Thoracic aorta (tissue), 2 donors: Measurements from ENCODE around the gene PYGM. TPM values are rescaled to one million over a fixed set of nuclear protein-coding genes. Genes with fewer than 3 reads are reported as not detected.
A peak's percentile ranks its signal among the peaks of the same experiment; 100 is the strongest.

Experiments
- ATAC-seq: fragments of 150-250 bp; one replicate; pipeline ENCODE4 v1.8.0; 2017; ENCODE audit warnings: low read depth; ENCODE audit not compliant: insufficient number of reproducible peaks, low FRiP score
- DNase-seq: peaks from one replicate; pipeline ENCODE4 v3.0.0-alpha.2; 2020; ENCODE audit warnings: low spot score
- H3K27ac ChIP-seq, 2 donors: fragments of 200-600 bp; sonication (generic); 1 replicate in 1 of 2; 2 replicates in 1 of 2; pipeline ENCODE4 v1.5.1; 2016; ENCODE audit warnings: mild to moderate bottlenecking in 2 of 2, moderate library complexity in 2 of 2
- H3K27me3 ChIP-seq: fragments of 200-600 bp; sonication (generic); replicated peaks from 2 replicates; pipeline ENCODE4 v1.6.0; 2016; ENCODE audit warnings: mild to moderate bottlenecking; ENCODE audit not compliant: insufficient read depth
- H3K36me3 ChIP-seq: fragments of 200-600 bp; sonication (generic); one replicate; pipeline ENCODE4 v1.5.1; 2016
- H3K4me1 ChIP-seq, 2 donors: fragments of 200-600 bp; sonication (generic); 1 replicate in 1 of 2; 2 replicates in 1 of 2; pipeline versions ENCODE4 v1.5.1 to v1.6.0; 2016; ENCODE audit warnings: low read depth in 2 of 2, mild to moderate bottlenecking in 1 of 2; ENCODE audit not compliant: control insufficient read depth in 1 of 2
- H3K4me3 ChIP-seq: fragments of 200-600 bp; sonication (generic); 2 replicates; pipeline ENCODE4 v1.5.1; 2016; ENCODE audit warnings: mild to moderate bottlenecking
- H3K9me3 ChIP-seq: fragments of 200-600 bp; sonication (generic); 2 replicates; pipeline ENCODE4 v1.5.1; 2016
- total RNA-seq, 2 donors: library from RNA; depleted of rRNA; stranded (reverse); fragments of >200 nt; gene quantifications; one replicate each; pipeline versions ENCODE4 v1.1.0 to v1.2.3, GENCODE V29; 2016
- TF ChIP-seq, protein P1 (sequence below): fragments of 200-600 bp; sonication (generic); IDR thresholded peaks from one replicate; pipeline ENCODE4 v1.5.1; 2019; ENCODE audit warnings: antibody characterized with exemption

PYGM gene
- total RNA-seq, 2 donors from 2014 or later = 12.2 to 13.4 TPM

DNA sequence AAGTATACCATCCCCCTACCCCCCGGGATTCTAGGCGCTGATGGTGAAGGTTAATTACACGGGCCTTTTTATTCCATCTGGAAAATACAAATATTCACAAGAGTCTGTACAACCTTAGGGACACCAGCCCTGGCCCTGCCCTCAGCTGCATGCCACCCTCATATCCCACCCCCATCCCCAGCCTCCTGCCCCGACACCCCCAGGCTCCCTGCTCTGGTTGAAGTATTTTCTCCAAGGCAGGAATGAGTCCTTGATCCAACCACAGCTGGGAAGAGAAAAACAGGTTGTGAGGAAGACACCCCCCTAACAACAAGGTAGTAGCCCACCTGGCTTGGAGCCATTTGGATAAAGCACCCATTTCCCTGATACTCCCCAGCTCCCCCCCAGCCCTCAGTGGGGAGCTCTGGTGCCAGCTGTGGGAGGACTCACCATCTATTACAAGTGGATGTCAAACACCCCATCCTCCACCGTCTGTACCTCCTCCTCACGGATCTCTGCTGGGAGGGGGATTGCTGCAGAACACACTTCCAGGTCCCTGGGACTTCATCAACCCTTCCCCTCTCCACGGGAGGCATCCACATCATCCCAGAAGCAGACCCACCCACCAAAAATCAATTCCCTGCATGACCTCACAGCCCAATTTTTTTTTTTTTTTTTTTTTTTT is 32.8 kb downstream of the PYGM start:
- Histone ChIP-seq H3K36me3 (peaks cover 14% of the 10 kb centered on the region), H3K4me3 (no peak overlapping the region), H3K27me3 (no peaks in the 10 kb centered on the region), H3K4me1 (peaks cover 0 to 7% of the 10 kb centered on the region in 2 donors), H3K9me3 (no peaks in the 10 kb centered on the region), H3K27ac (no peak overlapping the region)
- ATAC-seq (no peak), DNase-seq (no peak)
- TF ChIP-seq, protein P1, sequence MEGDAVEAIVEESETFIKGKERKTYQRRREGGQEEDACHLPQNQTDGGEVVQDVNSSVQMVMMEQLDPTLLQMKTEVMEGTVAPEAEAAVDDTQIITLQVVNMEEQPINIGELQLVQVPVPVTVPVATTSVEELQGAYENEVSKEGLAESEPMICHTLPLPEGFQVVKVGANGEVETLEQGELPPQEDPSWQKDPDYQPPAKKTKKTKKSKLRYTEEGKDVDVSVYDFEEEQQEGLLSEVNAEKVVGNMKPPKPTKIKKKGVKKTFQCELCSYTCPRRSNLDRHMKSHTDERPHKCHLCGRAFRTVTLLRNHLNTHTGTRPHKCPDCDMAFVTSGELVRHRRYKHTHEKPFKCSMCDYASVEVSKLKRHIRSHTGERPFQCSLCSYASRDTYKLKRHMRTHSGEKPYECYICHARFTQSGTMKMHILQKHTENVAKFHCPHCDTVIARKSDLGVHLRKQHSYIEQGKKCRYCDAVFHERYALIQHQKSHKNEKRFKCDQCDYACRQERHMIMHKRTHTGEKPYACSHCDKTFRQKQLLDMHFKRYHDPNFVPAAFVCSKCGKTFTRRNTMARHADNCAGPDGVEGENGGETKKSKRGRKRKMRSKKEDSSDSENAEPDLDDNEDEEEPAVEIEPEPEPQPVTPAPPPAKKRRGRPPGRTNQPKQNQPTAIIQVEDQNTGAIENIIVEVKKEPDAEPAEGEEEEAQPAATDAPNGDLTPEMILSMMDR = no peak

DNA sequence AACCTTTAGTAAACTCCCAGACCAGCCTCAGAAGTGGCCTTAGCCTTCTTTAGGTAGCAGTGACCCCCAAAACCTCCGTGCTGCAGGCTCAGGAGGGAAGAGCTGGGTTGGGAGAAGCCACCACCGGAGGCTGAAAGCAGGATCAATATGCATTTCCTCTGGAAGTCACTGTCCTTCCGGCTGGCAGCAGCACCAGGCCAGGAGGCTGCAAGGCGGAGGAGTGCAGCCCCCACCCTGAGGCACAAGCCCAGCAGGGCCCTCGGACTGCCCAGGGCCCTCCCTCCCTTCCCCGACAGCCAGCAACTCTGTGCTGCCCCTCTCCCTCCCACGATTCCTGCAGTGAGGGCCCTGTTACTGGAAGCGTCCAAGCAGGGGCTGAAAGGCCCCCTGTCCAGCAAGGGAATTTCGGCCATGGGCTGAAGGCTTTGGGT is 33.5 kb downstream of the PYGM start:
- ATAC-seq (no peak), DNase-seq (no peak)
- H3K27ac ChIP-seq = no peak overlapping the region
- no peak overlapping the region for H3K4me3 ChIP-seq
- TF ChIP-seq, protein P1 = no peak
- peaks cover 0 to 7% of the 10 kb centered on the region in 2 donors for H3K4me1 ChIP-seq
- H3K36me3 ChIP-seq = peaks cover 7% of the 10 kb centered on the region
- no peaks in the 10 kb centered on the region for H3K9me3 ChIP-seq
- no peaks in the 10 kb centered on the region for H3K27me3 ChIP-seq

DNA sequence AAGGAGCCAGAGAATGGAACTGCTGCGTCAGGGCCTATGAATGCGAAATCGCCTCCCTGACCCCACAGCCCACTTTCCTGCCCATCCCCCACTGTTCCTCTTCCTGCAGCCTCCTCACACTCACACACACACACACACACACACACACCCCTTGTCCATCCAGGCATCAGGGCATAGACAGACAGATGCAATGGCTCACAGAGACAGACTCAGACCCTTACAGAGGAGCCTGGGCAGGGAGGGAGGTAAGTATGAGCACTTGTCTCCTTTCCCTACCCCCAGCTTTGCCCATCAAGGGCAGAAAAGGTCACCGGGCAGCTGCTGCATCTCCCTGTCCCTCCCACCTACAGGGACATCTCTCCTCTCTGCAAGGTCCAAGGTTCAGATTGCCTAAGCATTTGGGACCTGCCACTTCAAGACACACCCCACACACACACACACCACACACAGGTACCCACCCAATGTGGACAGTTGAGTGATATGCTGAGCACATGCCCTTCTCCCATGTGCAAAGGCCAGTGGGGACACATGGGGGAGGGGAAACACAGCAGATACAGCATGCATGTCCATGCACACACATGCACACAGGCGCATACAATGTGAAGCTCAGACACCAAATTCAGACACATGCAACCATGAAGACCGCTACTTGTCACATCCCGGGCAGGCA is 34.8 kb downstream of the PYGM start:
- no peak overlapping the region for H3K4me3 ChIP-seq
- DNase-seq (no peak), ATAC-seq (no peak)
- peaks cover 7% of the 10 kb centered on the region for H3K36me3 ChIP-seq
- TF ChIP-seq, protein P1 = no peak
- H3K9me3 ChIP-seq = no peaks in the 10 kb centered on the region
- H3K4me1 ChIP-seq = peaks cover 0 to 7% of the 10 kb centered on the region in 2 donors
- no peaks in the 10 kb centered on the region for H3K27me3 ChIP-seq
- no peak overlapping the region for H3K27ac ChIP-seq

DNA sequence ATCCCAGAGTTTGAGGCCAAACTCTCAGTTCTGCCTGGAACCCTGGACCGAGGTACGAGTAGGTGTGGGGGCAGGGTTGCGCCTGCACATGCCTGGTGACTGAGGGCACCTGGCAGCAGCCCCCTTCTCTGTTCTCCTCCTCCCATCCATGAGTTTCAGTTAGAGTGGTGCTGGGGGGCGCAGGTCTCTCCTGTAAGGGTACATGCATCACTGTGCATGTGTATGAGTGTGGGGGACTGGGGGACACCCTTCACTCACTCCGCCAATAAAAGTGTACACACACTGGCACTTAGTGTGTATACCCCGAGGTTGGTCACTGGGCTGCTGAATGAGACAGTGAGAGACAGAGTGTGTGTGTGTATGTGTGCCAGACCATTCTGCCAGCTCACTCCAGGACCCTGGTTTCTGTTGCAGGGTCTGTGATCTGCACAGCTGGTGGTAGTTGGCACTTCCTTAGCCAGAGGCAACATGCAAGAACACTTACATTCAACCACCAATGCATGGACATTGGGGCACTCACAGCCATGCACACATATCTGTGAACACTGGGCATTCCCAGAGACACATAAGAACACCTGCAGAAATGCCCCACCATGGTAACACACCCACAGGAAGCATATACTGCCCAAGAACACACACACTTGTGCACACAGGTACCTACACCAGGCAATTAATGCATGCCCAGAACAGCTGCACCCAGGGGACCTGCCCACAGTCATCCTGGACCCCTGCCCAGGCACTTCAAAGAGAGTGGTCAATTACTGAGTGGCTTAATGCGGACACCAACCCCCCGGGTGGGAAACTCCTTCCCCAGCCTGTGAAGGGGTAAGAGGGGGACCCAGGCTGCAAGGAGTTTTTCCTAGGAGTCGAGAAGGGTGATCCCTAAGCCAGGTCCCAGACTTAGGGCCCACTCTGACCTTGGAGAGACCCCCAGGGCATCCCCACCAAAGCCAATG is 35.6 kb downstream of the PYGM start:
- Histone ChIP-seq H3K9me3 (no peaks in the 10 kb centered on the region), H3K4me3 (peak overlapping the region; percentile 99), H3K36me3 (peaks cover 7% of the 10 kb centered on the region), H3K27me3 (no peaks in the 10 kb centered on the region), H3K27ac (no peak overlapping the region), H3K4me1 (peaks cover 0 to 7% of the 10 kb centered on the region in 2 donors)
- DNase-seq = no peak
- ATAC-seq = no peak
- TF ChIP-seq, protein P1 = no peak
